Vagina (tissue), 2 donors: ENCODE results near the gene BMP8B.

Source experiments
- CTCF ChIP-seq, 3 experiments: fragments of 450-650 bp in 2 of 3; fragments of 200-600 bp in 1 of 3; sonication (generic) in 1 of 3; IDR thresholded peaks; one replicate each; pipeline ENCODE4 v1.5.1; 2017 to 2019; ENCODE audit warnings: antibody characterized with exemption in 3 of 3, mild to moderate bottlenecking in 2 of 3, moderate library complexity in 2 of 3
- POLR2A ChIP-seq, 2 donors: fragments of 450-650 bp; IDR thresholded peaks; one replicate each; pipeline ENCODE4 v1.6.1; 2017; ENCODE audit warnings: antibody characterized with exemption in 2 of 2, mild to moderate bottlenecking in 2 of 2, moderate library complexity in 2 of 2
- POLR2AphosphoS5 ChIP-seq, 2 donors: sonication (generic); formaldehyde crosslinking; IDR thresholded peaks; one replicate each; pipeline ENCODE4 v1.9.0; 2017; ENCODE audit warnings: antibody characterized with exemption in 2 of 2, mild to moderate bottlenecking in 2 of 2, low read depth in 1 of 2; ENCODE audit not compliant: insufficient read depth in 1 of 2

GRCh38 chr1:39788758-39789570 is at the start of gene BMP8B:
- no peak for TF ChIP-seq POLR2A (IDR thresholded peaks at IDR 0.05)
- no peak for TF ChIP-seq CTCF (IDR thresholded peaks at IDR 0.05)
- no peak for TF ChIP-seq POLR2AphosphoS5 (IDR thresholded peaks at IDR 0.05; ENCODE audit: insufficient read depth in 1 of 2, low read depth in 1 of 2)
